Subcutaneous abdominal adipose tissue (tissue), 5 donors: ENCODE results near the gene OCA2.

ENCODE experiments used
- H3K27ac ChIP-seq: one replicate; pipeline ENCODE4 v1.7.0; 2013; ENCODE audit warnings: low read depth, mild to moderate bottlenecking, inconsistent platforms, low read length, moderate library complexity
- H3K27me3 ChIP-seq, 5 donors: one replicate each; pipeline ENCODE4 v1.7.0; 2013; ENCODE audit warnings: low read length in 5 of 5, inconsistent platforms in 1 of 5; ENCODE audit not compliant: control insufficient read depth in 5 of 5, insufficient read depth in 4 of 5
- H3K36me3 ChIP-seq, 5 donors: one replicate each; pipeline ENCODE4 v1.7.0; 2013; ENCODE audit warnings: low read length in 5 of 5; ENCODE audit not compliant: control insufficient read depth in 5 of 5, insufficient read depth in 5 of 5
- H3K4me1 ChIP-seq, 5 donors: one replicate each; pipeline ENCODE4 v1.7.0; 2013; ENCODE audit warnings: low read length in 5 of 5, mild to moderate bottlenecking in 3 of 5, moderate library complexity in 1 of 5; ENCODE audit not compliant: control insufficient read depth in 5 of 5, insufficient read depth in 5 of 5
- H3K4me3 ChIP-seq, 5 donors: one replicate each; pipeline ENCODE4 v1.7.0; 2013; ENCODE audit warnings: low read length in 5 of 5, low read depth in 1 of 5
- H3K9ac ChIP-seq, 5 donors: one replicate each; pipeline ENCODE4 v1.7.0; 2013; ENCODE audit warnings: low read length in 5 of 5, mild to moderate bottlenecking in 4 of 5, moderate library complexity in 3 of 5
- H3K9me3 ChIP-seq, 5 donors: one replicate each; pipeline ENCODE4 v1.7.0; 2013; ENCODE audit warnings: low read length in 5 of 5; ENCODE audit not compliant: control insufficient read depth in 5 of 5
- donor health status: healthy.
- donor health status: healthy.
- donor health status: healthy.
- donor health status: healthy.
- donor health status: healthy.

The OCA2 gene

DNA sequence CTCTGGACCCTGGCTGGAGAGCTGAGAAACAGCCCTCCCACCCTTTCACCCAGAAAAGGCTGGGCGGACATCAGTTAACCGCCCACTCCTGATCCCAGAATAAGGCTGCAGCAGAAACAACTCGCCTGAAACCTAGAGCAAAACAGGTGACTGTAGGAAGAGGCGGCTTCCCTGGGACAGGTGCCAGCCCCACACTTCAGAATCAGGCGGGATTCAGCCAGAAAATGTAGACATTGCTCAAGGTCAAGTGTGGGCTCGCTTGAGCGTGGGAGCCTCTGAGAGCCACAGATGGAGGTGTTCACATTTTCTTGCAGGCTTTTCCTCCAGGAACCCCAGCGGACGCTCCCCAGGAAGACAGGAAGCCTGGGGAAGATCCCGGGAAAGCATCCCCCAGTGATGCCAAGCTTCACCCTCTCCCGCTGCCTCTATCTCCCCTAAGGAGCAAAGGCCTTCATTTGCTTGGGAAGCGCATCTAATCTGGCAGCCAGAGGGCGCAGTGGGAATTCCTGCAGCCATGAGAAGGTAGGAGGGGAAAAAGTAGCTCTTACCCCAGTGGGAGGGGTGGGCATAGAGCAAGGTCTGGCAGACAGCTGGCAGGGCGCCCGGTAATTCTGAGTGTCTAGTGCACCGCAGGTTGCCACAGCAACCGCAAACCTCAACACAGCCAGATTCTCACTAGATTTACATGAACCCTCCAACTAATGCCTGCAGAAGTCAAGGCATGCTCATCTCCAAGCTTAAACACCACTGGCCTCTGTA is 77.7 kb downstream of the OCA2 start:
- no peaks in the 10 kb centered on the region for H3K4me1 ChIP-seq
- no peak overlapping the region for H3K9ac ChIP-seq
- no peaks in the 10 kb centered on the region for H3K9me3 ChIP-seq
- no peak overlapping the region for H3K4me3 ChIP-seq
- H3K27ac ChIP-seq, result no peak overlapping the region
- no peaks in the 10 kb centered on the region for H3K27me3 ChIP-seq
- no peaks in the 10 kb centered on the region for H3K36me3 ChIP-seq

DNA sequence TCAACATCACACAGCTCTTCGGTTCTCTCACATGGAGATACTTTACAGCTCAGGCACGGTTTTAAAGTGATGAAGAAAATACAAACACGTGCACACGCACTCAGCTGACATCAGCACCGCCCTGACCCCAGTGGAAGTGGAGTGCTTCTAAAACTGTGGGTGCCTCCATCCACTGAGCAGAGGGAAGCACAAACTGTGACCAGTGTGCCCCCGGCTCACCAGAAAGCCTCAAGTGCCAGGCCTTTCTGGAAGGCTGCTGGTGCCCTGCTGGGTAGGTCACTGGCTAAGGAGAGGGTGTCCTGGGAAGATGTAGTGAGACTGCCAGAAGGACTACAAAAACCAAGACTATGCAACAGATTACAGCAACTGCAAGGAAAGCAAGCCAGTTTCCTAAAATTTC is 78.5 kb downstream of the OCA2 start:
- H3K9me3 ChIP-seq, result no peaks in the 10 kb centered on the region
- no peak overlapping the region for H3K9ac ChIP-seq
- no peaks in the 10 kb centered on the region for H3K4me1 ChIP-seq
- no peaks in the 10 kb centered on the region for H3K36me3 ChIP-seq
- H3K27me3 ChIP-seq, result no peaks in the 10 kb centered on the region
- no peak overlapping the region for H3K4me3 ChIP-seq
- no peak overlapping the region for H3K27ac ChIP-seq

GRCh38 chr15:28019594-28020309 is 79.4 kb downstream of the OCA2 start:
- H3K27ac ChIP-seq, result no peak overlapping the region
- H3K9ac ChIP-seq, result no peak overlapping the region
- H3K36me3 ChIP-seq, result no peaks in the 10 kb centered on the region
- no peak overlapping the region for H3K4me3 ChIP-seq
- H3K9me3 ChIP-seq, result no peaks in the 10 kb centered on the region
- no peaks in the 10 kb centered on the region for H3K4me1 ChIP-seq
- H3K27me3 ChIP-seq, result no peaks in the 10 kb centered on the region

DNA sequence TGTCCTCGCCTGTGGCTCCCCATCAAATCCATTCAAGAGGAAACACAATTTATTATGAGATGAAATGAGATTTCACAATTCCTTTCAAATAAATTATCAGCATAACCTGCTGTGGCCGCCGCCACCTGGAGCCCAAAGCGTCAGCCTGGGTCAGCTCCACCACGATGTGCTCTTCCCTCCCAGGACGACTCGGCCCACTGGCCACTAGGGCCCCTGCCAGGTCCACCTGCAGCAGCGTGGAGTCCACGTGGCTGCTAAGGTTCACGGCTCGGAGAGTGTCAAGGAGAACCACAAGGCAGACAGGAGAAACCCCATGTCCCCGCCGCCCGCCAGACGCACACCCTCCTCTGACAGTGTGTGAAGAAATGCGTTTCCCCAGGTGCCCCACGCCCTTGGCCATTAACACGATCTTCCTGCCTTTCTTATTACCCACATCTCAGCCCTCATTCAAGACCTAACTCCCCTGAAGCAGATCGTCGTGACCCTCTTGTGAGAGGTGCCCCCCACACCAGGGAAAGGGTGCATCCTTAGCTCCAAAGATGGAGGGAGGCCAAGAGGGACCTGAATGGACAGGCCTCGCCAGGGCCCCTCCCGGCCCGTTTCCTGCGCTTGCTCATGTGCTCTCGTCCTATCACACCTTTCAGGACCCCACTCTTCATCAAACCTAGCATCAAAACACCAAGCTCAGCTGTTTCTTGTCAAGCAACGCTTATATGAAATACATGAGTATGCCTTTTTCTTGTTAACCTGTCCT is 80.6 kb downstream of the OCA2 start:
- no peaks in the 10 kb centered on the region for H3K27me3 ChIP-seq
- no peak overlapping the region for H3K9ac ChIP-seq
- no peaks in the 10 kb centered on the region for H3K4me1 ChIP-seq
- H3K27ac ChIP-seq, result no peak overlapping the region
- no peaks in the 10 kb centered on the region for H3K36me3 ChIP-seq
- no peak overlapping the region for H3K4me3 ChIP-seq
- H3K9me3 ChIP-seq, result no peaks in the 10 kb centered on the region

DNA sequence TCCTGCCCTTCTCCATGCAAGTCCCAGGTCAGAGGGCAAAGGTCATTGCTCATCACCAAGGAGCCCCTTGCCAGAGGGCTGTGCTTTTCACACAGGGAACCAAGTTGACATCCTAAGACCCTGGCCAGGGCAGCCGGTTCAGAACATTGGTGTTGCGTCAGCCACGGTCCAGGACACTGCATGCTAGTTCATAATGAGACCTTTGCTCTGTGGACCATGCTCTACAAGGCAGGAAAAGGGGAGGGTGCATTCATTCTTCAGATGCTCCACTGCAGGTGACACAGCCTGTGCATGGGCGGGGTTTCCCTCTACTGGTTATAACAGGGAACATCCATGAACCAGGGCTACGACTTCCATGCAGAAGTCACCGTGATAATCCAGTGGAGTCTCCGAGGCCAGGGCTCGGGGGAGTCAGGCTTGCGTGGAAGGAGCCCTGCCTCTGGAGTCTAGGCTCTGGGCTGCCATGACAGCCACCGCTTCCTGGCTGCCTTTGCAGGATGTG is 81.6 kb downstream of the OCA2 start:
- no peak overlapping the region for H3K27ac ChIP-seq
- H3K27me3 ChIP-seq, result no peaks in the 10 kb centered on the region
- H3K36me3 ChIP-seq, result no peaks in the 10 kb centered on the region
- no peaks in the 10 kb centered on the region for H3K4me1 ChIP-seq
- H3K9me3 ChIP-seq, result no peaks in the 10 kb centered on the region
- H3K4me3 ChIP-seq, result no peak overlapping the region
- H3K9ac ChIP-seq, result no peak overlapping the region

GRCh38 chr15:28015855-28016254 is 83.3 kb downstream of the OCA2 start:
- no peak overlapping the region for H3K27ac ChIP-seq
- no peaks in the 10 kb centered on the region for H3K9me3 ChIP-seq
- no peaks in the 10 kb centered on the region for H3K36me3 ChIP-seq
- no peak overlapping the region for H3K4me3 ChIP-seq
- H3K4me1 ChIP-seq, result no peaks in the 10 kb centered on the region
- no peaks in the 10 kb centered on the region for H3K27me3 ChIP-seq
- H3K9ac ChIP-seq, result no peak overlapping the region

- H3K9me3 ChIP-seq, result peaks cover 0 to 2% (median 0%) of the 10 kb centered on the region in 5 donors
- H3K27ac ChIP-seq, result no peak overlapping the region
- H3K4me3 ChIP-seq, result no peak overlapping the region
- no peaks in the 10 kb centered on the region for H3K27me3 ChIP-seq
- no peaks in the 10 kb centered on the region for H3K36me3 ChIP-seq
- no peak overlapping the region for H3K9ac ChIP-seq
- H3K4me1 ChIP-seq, result no peaks in the 10 kb centered on the region
Measured at GRCh38 chr15:28014623-28015200, 84.4 kb downstream of the OCA2 start.

DNA sequence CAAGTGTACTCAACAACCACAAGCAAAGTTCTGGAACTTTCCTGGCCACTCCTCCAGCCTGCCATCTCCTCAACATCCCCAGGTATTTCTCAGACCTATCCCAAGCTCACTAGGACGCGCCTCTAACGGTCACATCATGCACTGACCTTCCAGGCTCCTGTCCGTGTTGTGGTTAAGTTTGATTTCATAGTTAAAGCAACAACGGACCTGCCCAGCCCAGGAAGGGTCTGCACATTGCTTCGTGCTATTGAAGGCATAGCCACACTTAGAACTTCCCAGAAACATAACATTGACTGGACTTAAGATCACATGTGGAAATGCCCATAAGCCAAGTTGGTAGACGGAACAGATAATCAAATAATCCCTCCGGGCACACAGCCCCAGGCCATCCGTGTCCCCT is 85.1 kb downstream of the OCA2 start:
- Histone ChIP-seq H3K4me1 (no peaks in the 10 kb centered on the region), H3K27me3 (no peaks in the 10 kb centered on the region), H3K4me3 (no peak overlapping the region), H3K9me3 (peaks cover 0 to 3% (median 0%) of the 10 kb centered on the region in 5 donors), H3K9ac (no peak overlapping the region), H3K27ac (no peak overlapping the region), H3K36me3 (no peaks in the 10 kb centered on the region)

GRCh38 chr15:28013480-28013879 is 85.6 kb downstream of the OCA2 start:
- no peaks in the 10 kb centered on the region for H3K36me3 ChIP-seq
- H3K9ac ChIP-seq, result no peak overlapping the region
- no peak overlapping the region for H3K27ac ChIP-seq
- no peaks in the 10 kb centered on the region for H3K4me1 ChIP-seq
- H3K27me3 ChIP-seq, result no peaks in the 10 kb centered on the region
- no peak overlapping the region for H3K4me3 ChIP-seq
- H3K9me3 ChIP-seq, result peaks cover 0 to 3% (median 0%) of the 10 kb centered on the region in 5 donors
